GM21447 (cell line): Measurements from ENCODE around the gene CLIC6.

Experiments
- ATAC-seq: cut with Tn5 transposase; IDR thresholded peaks from one replicate; pipeline ENCODE4 v1.9.1; 2021; ENCODE audit not compliant: unreplicated experiment

The CLIC6 gene

DNA sequence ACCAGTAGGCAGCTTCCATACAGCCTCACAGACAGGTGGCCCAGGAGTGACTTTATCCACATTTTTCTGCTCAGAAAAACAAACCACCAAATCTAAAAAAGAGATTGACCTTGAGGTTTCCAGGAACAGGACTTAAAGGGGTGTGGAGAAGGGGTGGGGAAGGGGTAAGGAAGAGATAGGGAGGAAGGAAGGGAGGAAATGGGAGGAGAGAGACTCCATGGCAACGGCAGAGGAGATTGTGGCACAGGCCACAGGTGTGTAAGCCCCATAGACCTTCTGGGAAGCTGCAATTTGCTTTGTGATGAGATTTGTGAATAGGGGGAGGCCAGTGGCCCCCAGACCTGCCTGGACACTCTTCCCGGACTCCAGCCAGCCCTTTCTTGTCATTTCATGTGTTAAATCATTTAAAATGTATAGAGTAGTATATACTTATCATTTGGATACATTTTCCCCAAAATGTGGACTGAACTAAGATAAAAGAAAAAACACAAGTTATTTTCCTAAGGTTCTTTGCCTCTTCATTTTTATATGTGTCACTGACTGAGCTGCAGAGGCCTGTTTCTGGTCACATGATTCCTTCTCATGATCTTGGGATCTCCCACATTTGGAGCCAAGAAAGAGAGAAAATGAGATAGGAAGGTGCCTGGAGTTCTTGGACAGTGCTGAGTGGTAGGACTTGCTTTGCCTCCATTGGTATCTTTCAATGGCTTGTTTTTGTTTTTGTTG lies 55.5 kb downstream of the CLIC6 start:
- no peak for ATAC-seq

DNA sequence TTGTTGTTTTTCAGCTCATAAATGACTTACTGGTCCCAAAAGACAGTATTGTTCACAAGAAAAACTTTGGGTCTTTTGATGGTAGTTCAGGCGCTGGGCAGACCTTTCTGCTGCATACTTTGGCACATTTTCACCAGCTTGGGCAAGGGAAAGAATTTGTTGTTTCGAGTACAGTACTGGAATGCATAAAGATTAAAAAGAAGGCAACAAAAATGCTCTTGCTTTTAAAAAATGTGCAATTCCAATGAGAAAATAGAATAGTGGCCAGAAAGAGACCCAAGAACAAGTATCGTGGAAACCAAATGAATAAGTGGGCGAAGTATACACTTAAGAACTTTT lies 56.0 kb downstream of the CLIC6 start:
- no peak for ATAC-seq

DNA sequence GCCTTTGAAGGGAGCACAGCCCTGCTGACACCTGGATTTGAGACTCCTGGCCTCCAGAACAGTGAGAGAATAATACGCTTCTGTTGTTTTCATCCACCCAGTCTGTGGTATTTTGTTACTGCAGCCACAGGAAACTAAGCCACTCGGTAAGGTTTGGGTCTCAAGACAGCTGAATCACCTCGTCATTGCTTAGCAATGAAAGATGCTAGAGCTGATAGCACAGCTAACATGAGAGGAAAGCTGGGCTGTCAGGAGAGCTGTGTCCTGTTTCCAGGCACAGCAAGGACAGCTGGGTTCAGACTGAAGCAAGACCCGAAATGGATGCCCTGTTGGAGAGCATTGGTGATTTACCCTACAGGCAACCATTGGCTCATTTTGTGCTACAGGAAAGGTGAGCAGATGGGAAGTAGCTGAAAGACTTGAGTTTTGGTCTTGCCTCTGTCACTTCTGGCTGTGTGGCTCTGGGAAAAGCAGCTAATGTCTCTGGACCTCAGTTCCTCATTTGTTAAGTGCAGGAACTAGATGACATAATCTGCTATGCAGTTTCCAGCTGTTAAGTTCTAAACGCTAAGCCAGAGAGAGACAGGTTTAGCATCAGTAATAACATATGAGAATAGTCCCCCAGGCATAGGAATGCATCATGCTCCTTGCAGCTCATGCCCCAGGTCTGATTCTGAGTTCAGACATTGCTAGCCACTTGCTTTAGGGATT lies 58.0 kb downstream of the CLIC6 start:
- ATAC-seq, result no peak

DNA sequence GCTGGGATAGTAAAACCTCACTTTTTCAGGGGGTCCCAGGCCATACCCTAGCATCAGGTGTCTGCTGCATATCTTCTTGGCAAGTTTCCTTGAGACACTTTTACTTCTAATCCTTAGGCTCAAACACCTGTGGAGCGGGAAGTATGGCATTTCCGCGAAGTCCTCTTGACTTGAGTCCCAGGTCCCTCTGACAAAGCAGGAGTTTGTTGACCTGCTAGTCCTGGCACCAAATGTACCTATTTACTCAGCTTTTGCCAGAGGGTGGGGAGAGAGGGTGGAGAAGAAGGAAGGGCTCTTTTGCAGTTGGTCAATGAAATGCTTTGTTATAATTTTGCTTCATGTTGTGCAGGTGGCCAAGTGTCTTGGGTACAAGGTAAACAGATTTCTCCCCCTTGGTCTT lies 59.7 kb downstream of the CLIC6 start:
- no peak for ATAC-seq

DNA sequence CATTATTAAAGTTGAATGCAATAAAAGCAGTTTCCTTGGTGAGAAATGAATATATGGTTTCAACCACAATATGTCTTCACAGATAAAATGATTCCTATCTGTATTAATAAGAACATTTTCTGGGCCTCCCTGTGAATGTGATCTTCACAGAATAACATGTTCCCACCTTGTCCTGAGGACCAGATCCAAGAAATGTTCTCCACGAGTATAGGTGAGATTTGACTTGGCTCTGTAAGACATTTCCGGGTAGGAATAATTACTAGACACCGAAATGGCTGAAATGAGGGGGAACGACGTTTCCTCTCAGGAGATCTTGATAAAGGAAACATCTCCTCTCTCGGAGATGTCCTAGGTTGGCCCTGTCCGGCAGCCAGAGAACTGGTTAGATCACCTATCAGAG lies 61.4 kb downstream of the CLIC6 start:
- no peak for ATAC-seq

DNA sequence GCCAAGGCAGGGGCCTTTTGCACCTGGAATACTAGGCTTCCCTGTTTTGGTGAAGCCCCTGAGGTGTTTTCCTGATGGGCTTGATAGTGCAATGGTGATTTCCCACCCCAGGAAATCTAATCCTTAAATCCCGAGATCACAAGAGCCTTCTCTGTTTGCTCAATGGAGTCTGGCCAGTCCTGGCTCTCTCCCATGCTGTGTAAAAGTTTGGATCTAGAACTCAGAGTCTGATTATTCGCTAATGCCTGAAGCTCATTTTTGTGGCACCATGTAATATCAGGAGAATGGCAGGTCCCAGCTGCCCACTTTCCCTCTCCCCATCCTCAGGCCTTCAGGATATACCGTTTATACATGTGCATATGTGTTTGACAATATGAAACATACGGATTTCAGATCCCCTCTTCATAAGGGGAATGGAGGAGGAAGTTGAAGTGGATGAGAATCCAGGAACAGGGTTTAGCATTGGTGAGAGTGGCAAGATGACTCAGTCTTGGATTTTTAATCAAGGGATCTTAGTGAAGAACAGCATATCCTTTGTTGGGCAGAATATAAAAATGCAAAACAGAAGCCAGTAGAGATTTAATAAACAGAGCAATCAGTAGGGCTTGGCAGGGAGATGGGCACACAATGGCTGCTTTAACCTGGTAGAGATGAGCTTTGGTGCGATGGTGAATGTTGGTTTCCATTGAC lies 62.1 kb downstream of the CLIC6 start:
- no peak for ATAC-seq

DNA sequence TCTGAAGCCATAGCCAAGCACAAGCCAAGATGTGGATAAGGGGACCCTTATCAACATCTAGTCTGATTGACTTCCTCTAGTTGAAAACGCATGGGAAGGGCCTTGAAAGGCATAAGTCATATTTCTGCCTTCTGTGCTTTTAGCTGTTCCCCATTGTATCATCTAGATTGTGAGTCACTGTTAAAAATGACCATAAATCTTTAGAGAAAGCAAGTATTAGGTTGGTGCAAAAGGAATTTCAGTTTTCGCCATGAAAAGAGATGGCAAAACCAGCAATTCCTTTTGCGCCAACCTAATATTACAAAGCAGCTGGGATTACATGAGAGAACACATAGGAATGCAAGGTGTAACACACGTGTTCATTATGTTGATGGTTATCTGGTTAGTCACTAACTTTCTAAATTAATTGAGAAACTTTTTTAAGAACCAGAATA lies 63.6 kb downstream of the CLIC6 start:
- no peak for ATAC-seq

DNA sequence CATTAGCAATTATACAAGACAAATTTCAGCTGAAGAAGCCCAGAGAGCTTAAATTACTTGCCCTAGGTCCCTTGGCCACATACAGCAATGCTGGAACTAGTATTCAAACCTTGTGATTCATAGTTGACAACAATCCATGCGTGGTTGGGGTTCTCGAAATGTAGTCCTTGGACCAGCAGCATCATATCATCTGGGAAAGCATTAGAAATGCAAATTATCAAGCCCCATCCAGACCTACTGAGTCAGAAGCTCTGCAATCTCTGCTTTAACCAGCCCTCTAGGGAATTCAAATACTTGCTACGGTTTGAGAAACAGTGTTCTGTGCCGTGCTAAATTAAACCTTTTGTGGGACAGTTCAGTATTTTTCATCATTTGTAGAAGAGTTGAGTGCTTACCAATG lies 65.1 kb downstream of the CLIC6 start:
- no peak for ATAC-seq

DNA sequence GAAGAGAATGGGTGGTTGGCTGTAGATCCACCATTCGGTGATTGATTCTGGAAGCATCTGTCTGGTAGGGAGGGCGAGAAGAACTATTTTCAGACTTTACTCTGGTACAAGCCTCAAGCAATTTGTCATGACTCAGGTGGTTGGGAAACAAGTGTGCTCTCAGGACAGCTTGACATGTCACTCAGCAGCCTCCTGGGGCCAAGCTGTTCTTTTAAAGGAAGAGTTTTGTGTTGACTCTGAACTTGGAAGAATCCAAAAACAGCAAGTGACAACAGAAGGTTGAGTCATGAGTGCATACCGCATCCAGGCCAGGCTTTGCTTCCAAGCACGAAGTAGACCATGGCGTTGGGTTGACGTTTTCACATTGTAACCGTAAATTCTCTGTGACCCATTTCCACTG lies 65.9 kb downstream of the CLIC6 start:
- no peak for ATAC-seq

DNA sequence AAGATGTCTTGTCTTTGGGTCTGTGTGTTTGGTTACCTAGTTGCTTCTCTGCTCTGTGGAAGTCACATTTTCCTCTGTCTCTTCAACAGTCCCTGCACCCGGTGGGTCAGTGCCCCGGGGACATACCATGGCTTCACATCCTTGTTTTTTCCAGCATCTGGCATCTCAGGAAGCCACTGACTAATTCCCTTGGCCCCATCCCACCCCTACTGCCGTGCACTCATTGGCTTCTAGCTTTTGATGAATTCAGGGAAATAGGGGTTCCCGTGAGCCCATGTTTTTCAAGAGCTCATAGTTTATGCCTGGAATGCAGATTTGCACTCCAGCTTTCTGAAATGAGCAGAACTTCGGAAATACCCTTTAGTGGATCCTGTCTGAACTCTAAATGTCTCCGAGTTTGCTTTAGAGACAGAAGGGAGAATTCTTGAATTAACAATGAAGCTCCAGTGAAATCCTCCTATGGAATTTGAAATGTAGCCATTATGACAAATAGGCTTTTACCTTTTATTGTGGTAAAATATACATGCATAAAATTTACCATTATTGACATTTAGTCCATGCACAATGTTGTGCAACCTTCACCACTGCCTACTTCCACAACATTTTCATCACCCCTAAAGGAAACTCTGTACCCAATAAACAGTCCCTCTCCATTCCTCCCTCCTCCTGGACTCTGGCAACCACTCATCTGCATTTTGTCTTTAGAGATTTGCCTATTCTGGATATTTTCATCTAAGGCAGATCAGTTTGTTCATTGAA lies 67.5 kb downstream of the CLIC6 start:
- no peak for ATAC-seq

DNA sequence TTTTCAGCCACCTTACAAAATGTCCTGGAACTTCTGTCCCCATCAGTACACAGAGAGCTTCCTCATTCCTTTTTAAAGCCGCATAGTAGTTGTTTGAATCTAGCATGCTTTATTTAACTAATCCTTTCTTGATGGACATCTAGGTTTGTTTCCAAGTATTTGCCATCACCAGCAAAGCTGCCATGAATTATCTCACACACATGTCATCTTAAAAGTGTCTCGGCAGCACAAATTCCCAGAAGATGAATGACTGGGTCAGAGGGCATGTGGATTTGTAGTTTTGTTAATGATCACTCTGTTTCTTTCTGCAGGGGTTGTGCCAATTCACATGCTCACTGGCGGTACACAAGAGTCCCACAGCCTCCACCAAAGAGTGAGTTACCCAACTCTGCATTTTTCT lies 68.3 kb downstream of the CLIC6 start:
- no peak for ATAC-seq

DNA sequence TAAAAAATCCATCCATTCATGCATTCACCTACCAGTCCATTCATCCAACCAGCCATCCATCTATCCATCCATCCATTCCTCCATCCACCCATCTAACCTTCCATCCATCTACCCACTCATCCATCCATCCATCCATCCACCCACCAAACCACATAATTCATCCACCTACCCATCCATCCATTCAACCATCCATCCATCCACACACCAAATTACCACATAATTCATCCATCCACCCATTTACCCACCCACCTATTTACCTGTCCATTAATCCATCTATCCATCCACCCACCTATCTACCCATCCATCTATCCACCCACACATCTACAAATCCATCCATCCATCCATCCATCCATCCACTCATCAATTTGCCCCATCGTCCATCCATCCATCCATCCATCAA lies 71.4 kb downstream of the CLIC6 start:
- no peak for ATAC-seq

DNA sequence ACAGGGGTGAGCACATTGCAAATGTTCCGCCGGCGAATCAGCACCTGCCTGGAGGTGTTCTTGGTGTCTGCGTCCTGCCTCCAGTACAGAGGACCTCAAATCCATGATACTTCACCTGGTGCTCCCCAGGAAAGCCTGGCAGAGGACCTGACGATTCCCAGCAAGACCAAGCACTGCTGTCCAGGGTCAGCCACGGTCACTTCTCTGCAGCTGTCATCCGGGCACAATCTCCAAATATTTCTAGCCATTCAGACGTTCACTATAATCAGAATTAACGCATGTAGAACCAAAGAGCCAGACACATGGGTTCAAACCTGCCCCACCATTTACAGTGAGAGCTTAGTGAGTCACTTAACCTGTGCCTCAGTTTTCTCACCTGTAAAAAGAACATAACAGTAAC lies 74.5 kb downstream of the CLIC6 start:
- ATAC-seq, result no peak

DNA sequence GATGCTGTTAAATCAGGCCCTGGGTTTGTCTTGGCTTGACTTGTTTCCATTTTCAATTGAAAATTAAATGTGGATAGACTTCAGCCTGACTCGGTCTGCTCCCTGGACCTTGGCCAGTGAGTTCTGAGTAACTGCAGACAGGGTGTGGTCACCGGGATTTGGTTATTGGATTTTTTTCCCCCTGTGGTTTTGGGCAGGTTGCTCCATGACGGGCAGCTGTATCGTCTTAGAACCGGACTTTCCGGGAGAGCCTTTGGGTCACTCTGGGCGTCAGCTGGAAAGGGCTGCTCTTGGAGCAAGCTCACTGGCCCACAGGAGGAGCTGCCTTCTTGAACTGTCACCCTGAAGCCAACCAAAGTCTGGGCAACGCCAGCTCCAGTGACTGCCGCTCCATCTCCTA lies 75.0 kb downstream of the CLIC6 start:
- no peak for ATAC-seq

DNA sequence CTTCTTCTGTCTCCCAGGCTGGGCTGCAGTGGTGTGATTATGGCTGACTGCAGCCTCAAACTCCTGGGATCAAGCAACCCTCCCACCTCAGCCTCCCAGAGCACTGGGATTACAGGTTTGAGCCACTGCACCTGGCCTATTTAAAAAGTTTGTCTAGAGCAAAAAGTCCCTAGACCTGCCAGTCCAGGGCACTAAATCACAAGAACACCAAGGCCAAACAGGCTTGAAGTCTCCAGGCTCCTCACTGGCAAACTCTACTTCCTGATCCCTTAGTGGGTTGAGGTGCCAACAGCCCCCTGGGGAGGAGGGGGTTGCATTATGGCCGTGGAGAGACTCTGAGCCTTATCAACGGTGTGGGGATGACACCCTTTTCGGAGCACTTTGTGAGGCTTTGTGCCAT lies 76.0 kb downstream of the CLIC6 start:
- ATAC-seq, result no peak

DNA sequence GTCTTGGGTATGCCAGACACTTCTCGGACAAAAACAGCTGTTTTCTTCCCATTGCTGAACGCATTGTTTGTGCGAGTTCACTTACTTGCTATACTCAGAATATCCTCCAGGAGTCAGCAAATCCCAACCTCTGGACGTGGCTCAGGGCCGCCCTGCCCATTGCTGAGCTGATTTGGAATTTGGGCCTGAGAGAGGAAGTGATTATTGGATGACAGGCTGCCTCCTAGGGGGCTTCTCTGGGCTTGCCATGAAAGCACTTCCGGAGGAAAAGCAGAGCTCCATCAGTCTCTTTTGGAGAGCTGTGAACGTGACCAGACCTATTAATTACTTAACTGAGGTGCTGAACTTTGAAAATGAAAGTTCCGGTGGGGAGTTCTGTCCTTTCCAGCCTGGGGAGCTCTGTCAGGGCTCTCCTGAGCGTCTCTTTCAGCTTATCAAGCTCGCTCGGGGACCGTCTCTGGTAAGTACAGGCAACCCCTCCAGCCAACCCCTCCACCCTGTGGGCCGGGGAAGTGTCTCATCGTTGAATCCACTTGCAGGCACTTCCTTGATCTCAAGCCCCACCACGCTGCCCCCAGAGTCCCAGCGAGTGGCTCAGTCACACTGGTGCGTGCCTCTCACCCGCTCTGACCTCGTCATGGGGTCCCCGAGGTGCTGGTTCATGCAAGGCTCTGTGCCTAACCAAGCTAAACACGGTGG lies 76.9 kb downstream of the CLIC6 start:
- ATAC-seq, result no peak

DNA sequence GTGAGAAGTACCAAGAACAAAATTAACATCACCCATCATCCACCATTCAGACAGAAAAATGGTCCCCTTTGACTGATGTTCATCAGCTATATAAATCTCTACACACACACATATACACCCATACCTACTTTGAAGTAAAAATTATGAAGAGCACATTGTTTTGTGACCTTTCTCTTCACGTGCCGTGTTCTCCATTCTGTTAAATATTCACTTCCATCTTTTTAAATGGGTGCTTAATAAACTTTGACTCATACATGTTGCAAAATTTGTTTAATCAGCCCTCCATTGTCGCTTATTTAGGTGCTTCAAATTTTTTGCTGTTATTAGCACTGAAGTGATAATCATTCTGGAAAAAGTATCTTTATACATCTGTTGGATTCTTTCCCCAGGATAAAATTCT lies 80.1 kb downstream of the CLIC6 start:
- ATAC-seq, result no peak

DNA sequence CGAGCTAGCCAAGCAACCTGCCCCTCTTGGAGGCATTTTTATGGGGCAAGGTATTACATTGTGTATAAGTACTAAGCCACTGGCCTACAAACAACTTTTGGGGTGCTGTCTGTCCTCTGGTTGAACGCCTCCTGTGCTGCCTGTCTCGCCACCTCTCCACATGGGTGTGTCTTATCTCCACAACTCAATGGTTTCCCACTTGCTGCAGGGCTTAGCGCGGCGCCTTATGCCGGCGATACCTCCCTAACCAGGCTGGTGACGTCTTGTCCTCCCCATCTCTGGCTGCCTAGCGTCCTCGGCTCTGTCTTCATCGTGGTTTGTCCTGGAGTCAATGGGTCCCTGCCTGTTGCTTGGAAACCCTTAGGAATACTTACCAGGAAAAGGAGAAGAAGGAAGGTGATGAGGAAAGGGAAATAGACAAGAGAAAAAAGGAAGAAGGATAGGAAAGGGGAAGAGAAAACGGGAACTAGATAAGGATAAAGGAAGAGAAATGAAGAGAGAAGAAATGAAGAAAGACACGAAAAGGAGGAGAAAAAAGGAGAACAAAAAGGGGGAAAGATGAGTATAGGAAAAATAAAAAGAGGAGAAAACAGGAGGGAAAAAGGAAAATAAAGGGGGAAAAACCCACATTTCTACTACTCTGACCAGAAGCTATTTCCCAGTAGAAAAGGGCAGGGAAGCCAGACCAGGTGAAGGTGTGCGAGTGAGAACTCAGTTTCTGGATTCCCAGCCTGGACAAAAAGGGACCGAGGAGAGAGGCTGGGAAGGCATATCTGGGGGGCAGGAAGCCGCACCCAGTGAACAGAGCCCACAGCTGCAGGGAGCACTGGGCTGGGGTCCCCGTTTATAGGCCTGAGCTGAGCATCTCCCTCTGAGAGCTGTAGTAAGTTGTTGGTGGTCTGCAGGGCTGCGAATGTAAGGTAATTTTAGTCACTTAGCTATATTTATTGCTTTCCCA lies 86.2 kb downstream of the CLIC6 start:
- no peak for ATAC-seq

DNA sequence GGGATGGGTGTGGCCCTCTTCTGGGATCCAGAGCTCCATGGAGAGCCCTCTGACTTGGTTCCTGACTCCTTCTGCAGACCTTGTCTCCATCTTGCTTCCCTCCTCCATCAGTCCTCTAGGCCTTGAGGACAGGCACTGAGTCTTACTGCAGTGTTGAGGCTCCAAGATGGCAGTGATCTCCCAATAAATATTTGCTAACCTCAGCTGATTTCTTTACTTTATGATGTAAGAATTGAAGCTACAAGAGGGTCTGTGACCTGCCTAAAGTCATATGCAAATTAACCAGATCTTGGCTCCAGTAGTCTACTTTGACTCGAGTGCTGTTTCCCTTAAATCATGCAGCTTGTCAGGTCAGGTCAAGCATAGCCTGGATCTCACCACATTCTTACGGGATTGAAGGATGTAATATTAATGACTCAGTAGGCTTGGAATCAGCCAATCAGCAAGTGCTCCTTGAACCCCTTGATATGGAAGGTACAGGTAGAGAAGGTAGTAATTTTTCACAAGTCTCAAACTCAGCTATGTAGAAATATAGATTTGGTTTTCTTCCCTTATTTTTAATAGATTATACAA lies 93.0 kb downstream of the CLIC6 start:
- no peak for ATAC-seq

DNA sequence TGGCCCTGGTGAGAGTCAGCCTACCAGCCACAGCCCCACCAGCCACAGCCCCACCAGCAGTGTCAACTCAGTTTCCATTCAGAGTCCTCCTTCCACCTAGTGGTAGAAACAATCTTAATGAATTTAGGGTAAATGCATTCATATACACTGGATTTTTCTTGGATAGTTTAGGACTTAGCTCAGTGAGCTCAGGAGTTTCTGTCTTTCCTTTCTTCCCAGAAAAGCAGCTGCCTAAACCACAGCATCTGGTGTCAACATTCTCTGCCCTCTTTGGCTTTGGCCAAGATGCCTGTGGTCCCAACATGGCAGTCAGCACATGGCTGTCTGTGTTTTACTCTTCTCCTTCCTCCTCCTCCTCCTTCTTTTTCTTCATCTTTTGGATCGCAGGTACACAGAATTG lies 94.0 kb downstream of the CLIC6 start:
- no peak for ATAC-seq
